HepG2 (cell line): Measurements from ENCODE around the gene MGAT4D.

Source experiments
- MAZ ChIP-seq, 2 experiments: sonication (generic) in 1 of 2; formaldehyde crosslinking in 1 of 2; IDR thresholded peaks; 2 replicates each; pipeline versions ENCODE4 v1.5.0 to v1.6.1; 2012 to 2020; ENCODE audit warnings: low read depth in 2 of 2, mild to moderate bottlenecking in 2 of 2, borderline replicate concordance in 1 of 2, improper control_type of control experiment in 1 of 2, low read length in 1 of 2, missing genetic modification reagents in 1 of 2, moderate library complexity in 1 of 2
- SMAD3 ChIP-seq: sonication (generic); formaldehyde crosslinking; IDR thresholded peaks from 2 replicates; pipeline ENCODE4 v1.4.0; 2020; ENCODE audit warnings: missing genetic modification reagents
- ZNF207 ChIP-seq: fragments of 450-650 bp; IDR thresholded peaks from 2 replicates; pipeline ENCODE4 v1.6.1; 2016; ENCODE audit warnings: antibody characterized with exemption, borderline replicate concordance
- ZNF766 ChIP-seq: sonication (generic); formaldehyde crosslinking; IDR thresholded peaks from 2 replicates; pipeline ENCODE4 v1.5.0; 2020; ENCODE audit warnings: missing genetic modification reagents, borderline replicate concordance
- TF ChIP-seq, protein P1 (sequence below): sonication (generic); formaldehyde crosslinking; IDR thresholded peaks from 2 replicates; pipeline ENCODE4 v1.8.1; 2022; ENCODE audit warnings: low read depth, mild to moderate bottlenecking, missing genetic modification reagents
- TF ChIP-seq, protein P2 (sequence below): sonication (generic); formaldehyde crosslinking; IDR thresholded peaks from 2 replicates; pipeline ENCODE4 v1.4.0; 2020; ENCODE audit warnings: missing genetic modification reagents
- TF ChIP-seq, protein P3 (sequence below): sonication (generic); formaldehyde crosslinking; IDR thresholded peaks from 2 replicates; pipeline ENCODE4 v1.4.0; 2020; ENCODE audit warnings: mild to moderate bottlenecking, missing genetic modification reagents
- TF ChIP-seq, protein P4 (sequence below): sonication (generic); formaldehyde crosslinking; IDR thresholded peaks from 2 replicates; pipeline ENCODE4 v1.8.1; 2023; ENCODE audit warnings: mild to moderate bottlenecking, inconsistent platforms, moderate library complexity, missing genetic modification reagents, borderline replicate concordance

DNA sequence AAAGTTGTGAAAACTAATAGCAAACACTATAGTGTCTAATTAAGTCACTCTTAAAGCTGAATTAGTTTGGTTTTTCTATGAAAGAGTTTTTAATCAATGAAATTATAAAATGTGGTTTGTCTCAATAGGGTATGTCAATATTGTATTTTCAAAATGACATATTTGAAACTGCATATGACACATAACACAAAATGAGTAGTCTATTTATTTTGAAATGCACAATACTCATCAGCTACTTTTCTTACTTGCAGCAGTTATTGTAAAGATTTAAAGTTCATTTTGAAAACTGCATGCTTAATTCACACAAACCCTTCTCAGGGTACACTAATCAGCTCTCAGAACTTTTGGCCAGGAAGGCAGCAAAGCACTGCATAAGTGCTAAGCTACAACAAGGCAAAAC is 91.8 kb downstream of the MGAT4D start:
- TF ChIP-seq ZNF766 (CRISPR knock-in tag) (no peak), MAZ (IDR thresholded peaks at IDR 0.05; ENCODE audit: borderline replicate concordance, low read depth, low read length) (no peak), MAZ (CRISPR knock-in tag; IDR thresholded peaks at IDR 0.05; ENCODE audit: low read depth) (no peak), SMAD3 (CRISPR knock-in tag) (no peak), ZNF207 (no peak)
- TF ChIP-seq, protein P1, sequence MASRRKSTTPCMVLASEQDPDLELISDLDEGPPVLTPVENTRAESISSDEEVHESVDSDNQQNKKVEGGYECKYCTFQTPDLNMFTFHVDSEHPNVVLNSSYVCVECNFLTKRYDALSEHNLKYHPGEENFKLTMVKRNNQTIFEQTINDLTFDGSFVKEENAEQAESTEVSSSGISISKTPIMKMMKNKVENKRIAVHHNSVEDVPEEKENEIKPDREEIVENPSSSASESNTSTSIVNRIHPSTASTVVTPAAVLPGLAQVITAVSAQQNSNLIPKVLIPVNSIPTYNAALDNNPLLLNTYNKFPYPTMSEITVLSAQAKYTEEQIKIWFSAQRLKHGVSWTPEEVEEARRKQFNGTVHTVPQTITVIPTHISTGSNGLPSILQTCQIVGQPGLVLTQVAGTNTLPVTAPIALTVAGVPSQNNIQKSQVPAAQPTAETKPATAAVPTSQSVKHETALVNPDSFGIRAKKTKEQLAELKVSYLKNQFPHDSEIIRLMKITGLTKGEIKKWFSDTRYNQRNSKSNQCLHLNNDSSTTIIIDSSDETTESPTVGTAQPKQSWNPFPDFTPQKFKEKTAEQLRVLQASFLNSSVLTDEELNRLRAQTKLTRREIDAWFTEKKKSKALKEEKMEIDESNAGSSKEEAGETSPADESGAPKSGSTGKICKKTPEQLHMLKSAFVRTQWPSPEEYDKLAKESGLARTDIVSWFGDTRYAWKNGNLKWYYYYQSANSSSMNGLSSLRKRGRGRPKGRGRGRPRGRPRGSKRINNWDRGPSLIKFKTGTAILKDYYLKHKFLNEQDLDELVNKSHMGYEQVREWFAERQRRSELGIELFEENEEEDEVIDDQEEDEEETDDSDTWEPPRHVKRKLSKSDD, result no peak
- TF ChIP-seq, protein P2, sequence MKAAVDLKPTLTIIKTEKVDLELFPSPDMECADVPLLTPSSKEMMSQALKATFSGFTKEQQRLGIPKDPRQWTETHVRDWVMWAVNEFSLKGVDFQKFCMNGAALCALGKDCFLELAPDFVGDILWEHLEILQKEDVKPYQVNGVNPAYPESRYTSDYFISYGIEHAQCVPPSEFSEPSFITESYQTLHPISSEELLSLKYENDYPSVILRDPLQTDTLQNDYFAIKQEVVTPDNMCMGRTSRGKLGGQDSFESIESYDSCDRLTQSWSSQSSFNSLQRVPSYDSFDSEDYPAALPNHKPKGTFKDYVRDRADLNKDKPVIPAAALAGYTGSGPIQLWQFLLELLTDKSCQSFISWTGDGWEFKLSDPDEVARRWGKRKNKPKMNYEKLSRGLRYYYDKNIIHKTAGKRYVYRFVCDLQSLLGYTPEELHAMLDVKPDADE (CRISPR knock-in tag), result no peak
- TF ChIP-seq, protein P3, sequence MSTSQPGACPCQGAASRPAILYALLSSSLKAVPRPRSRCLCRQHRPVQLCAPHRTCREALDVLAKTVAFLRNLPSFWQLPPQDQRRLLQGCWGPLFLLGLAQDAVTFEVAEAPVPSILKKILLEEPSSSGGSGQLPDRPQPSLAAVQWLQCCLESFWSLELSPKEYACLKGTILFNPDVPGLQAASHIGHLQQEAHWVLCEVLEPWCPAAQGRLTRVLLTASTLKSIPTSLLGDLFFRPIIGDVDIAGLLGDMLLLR (CRISPR knock-in tag), result no peak
- TF ChIP-seq, protein P4, sequence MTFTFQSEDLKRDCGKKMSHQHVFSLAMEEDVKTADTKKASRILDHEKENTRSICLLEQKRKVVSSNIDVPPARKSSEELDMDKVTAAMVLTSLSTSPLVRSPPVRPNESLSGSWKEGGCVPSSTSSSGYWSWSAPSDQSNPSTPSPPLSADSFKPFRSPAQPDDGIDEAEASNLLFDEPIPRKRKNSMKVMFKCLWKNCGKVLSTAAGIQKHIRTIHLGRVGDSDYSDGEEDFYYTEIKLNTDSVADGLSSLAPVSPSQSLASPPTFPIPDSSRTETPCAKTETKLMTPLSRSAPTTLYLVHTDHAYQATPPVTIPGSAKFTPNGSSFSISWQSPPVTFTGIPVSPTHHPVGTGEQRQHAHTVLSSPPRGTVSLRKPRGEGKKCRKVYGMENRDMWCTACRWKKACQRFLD (CRISPR knock-in tag), result no peak
